Activated naive CD4-positive, alpha-beta T cell (primary cell): Measurements from ENCODE around the gene TXLNG.
A peak's percentile ranks its signal among the peaks of the same experiment; 100 is the strongest.

Experiments used
- DNase-seq, 4 experiments: peaks; one replicate each; lab custom pipeline; 2025; lab: John Stamatoyannopoulos, UW

Gene TXLNG

GRCh38 chrX:16874458-16875095 lies 88.3 kb downstream of the TXLNG start:
- no peak for DNase-seq

DNA sequence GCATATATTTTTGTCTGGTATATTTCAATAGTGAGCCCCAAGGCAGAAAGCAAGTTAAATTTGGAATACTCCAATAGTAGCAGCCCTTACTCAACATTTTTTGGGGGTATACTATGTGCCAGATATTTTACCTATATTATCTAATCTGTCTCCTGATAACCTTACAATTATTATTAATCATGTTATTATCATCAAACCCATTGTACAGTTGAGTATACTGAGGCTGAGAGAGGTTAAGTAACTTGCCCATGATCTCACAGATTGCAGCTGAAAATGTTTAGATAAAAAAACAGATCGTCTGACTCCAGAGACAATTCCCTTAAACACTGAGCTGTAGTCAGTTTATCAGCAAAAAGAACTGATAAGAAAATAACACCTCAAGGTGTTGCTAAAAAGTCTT lies 90.4 kb downstream of the TXLNG start:
- no peak for DNase-seq

- DNase-seq: no peak
These were observed 95.9 kb downstream of the TXLNG start for GRCh38 chrX:16882169-16882568.

DNA sequence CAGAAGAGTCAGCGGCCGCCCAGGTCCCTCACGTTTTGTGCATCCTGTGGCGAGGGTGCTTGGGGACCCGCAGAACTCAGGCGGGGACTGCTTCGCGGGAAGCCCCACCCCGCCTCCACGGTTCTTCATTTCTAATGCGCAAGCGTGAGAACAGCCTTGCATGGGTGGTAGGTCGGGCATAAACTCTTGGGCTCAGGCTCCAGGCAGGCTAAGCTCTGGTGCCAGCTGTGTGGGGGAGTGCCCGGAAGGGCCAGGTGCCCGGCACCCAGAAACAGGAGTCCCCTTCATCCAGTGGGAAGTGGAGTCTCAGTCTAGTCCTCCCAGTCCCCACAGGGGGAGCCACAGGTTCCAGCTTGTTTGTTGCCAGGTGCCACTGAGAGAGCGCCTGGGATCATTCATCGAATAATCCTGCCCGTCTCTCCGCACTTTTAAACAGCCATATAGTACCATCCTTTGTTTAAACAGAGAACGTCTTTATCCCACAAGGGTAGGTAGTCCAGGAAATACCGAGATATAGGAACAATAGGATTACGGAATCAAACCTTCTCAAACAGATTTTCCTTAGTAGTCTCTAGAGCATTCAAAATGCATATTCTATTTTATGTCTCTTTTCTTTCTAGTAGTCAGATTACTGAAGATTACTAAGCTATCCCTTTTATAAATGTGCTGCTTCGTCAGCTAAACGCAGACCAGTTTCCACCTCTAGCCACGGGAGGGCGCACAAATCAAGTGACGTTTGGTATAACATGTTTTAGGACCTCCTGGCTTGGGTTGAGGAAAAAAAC lies 96.6 kb downstream of the TXLNG start:
- peak; percentile 10 to 60 (median 44) for DNase-seq

DNA sequence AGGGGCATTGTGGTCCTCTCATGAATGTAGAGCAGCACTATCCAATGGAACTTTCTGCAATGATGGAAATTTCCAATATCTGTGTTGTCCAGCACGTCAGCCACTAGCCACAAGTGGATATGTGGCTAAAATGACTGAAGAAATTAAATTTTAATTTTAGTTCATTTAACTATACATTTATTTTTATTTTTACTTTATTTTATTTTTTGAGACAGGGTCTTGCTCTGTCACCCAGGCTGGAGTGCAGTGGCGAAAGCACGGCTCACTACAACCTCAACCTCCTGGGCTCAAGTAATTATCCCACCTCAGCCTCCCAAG lies 97.2 kb downstream of the TXLNG start:
- DNase-seq: no peak

DNA sequence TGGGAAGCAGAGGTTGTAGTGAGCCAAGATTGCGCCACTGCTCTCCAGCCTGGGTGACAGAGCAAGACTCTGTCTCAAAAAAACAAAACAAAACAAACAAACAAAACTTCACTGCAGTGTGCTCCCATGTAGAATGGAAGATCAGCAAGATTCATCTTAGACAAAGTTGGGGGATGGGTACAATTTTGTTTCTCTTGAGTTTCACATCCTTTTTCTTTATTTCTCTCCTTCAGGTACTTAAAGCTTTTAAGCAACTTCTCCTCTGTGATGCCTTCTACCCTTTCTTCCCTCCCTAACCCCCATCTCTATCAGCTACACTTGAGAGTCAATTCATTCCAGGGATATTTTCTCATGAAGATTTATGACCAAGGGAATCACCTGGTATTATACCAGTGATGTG lies 99.4 kb downstream of the TXLNG start:
- DNase-seq: no peak

DNA sequence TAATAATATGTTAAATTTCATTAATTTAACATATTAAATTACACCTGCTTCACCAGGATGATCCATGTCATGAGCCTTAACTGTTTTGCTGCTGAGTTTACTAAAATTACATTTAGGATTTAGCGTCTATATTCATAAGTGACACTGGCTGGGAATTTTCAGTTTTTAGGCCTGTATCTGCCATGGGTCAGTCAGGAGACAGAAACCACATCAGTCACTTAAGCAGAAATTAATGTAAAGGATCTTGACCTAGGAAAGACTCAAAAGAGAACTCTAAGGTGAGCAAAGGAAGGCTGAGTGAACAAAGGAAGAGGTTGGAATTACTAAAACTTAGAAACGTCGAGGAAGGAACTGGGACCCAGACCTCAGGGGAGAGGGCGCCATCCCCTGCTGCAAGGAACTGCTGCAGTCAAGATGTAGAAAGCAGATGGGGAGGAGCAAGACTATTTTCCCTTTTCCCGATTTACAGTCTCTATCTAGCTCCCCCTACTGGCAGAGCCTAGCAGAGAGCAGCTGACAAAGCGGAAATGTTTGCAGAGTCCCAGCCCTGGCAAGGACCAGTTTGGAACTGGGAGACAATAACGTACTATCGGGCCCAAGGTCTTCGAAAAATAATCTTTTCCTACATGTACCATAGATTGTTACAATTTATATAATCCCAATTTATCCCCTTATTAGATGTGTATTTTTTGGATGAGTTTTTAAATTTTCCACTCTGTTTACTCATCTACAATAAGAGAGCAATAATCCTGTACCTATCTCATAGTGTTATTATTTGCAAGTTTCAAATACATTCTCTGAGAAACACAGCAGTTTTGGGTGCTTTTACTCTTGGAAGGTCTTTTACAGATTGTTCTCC lies 106.5 kb downstream of the TXLNG start:
- DNase-seq: peak in 3 of 4 experiments; percentile 1 to 38 (median 2)
